ENCODE results near the gene AFF3. TPM values are rescaled to one million over a fixed set of nuclear protein-coding genes. Genes with fewer than 3 reads are reported as not detected.

The AFF3 gene
- total and polyA plus RNA-seq, 2 of the 13 experiments (the other 11 are each of a cell fraction or from before 2014, with no cell fraction given), result not detected

- Histone ChIP-seq H2AFZ (ENCODE audit: low read length) (no peak overlapping the region), H3K27ac (ENCODE audit: extremely low read length, insufficient read depth, low read length) (no peak overlapping the region), H3K9ac (ENCODE audit: insufficient read depth, low read depth, low read length) (no peak overlapping the region), H3K4me1 (ENCODE audit: insufficient read depth, low read length) (no peaks in the 10 kb centered on the region), H3K79me2 (ENCODE audit: insufficient read depth, low read length) (no peaks in the 10 kb centered on the region), H3K4me2 (ENCODE audit: low read depth, low read length) (no peak overlapping the region), H3K4me3 (replicated peaks in 1 of 3; ENCODE audit: insufficient read depth in 1 of 3, low read depth in 2 of 3, low read length in 3 of 3) (no peak overlapping the region), H4K20me1 (ENCODE audit: insufficient read depth, low read length) (no peaks in the 10 kb centered on the region), H3K36me3 (replicated peaks in 1 of 2; ENCODE audit: control insufficient read depth in 1 of 2, insufficient read depth in 2 of 2, low read length in 2 of 2) (no peaks in the 10 kb centered on the region), H3K9me3 (ENCODE audit: low read length) (no peaks in the 10 kb centered on the region), H3K27me3 (ENCODE audit: control insufficient read depth in 1 of 2, insufficient read depth in 2 of 2, low read length in 2 of 2) (peaks cover 0 to 5% of the 10 kb centered on the region in 2 experiments; a peak in 2 of 5 replicates)
- FAIRE-seq (no peak), DNase-seq (ENCODE audit: low spot score) (no peak), ATAC-seq (no peak)
- TF ChIP-seq ZNF577 (CRISPR knock-in tag; IDR thresholded peaks at IDR 0.05; ENCODE audit: borderline replicate concordance, low read depth) (no peak), NR2F1 (CRISPR knock-in tag; IDR thresholded peaks at IDR 0.05) (no peak)
- no TSS peak for BruUV-seq (replicated peaks)
- POLR2A ChIA-PET, result no interaction called here
- 51% methylated on average over 8 of the region's 8 CpGs for WGBS (ENCODE audit: low lambda C conversion rate)
- CTCF ChIA-PET (ENCODE audit: low intra/inter-chr PET ratio, low total read pairs), result no interaction called here
- intact Hi-C loops (cut with micrococcal nuclease; ENCODE audit: unreplicated experiment), result no loop called here
- in situ Hi-C loops (cut with HindIII; ENCODE audit: extremely low pct_ligation_motif_present, low pct_unique_long_range_greater_than_20kb), result no loop called here
Measured at GRCh38 chr2:99959261-99960014, 183.0 kb downstream of the AFF3 start.

DNA sequence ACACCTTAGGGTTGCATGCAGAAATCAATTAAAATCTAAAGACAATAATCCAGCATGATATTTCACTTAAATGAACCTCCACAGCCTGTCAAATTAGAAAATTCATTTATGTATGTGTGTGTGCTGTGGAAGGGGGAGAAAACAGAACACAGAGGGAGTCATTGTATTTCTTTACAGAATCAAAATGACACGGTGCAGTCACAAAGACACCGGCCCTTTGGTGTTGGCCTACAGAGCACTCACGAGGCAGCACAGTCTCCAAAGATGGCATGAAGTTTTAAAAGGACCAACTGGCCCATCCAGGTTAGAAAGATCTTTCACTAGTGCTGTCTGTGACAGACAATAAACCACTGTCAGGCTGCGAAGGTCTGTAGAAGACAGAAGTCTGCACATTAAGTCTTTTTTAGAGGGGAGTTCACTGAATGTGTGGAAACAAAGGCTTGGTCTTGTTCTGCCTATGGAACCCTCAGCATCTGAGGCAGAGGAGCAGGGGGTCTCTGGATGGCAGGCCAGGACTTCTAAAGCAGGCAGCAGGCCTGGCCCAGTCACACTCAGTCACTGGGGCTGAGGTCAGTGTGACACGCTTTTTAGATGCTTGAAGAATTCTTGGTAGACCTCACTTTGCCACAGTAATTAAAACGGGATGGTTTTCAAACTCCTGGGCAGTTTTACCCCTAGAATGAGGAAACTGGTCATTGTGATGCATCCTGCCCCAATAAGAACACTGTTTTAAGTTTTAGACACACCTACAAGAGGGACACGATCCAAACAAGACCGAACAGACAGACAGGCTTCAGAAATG is 184.9 kb downstream of the AFF3 start:
- no TSS peak for BruUV-seq (replicated peaks)
- Histone ChIP-seq H3K4me1 (ENCODE audit: insufficient read depth, low read length) (no peaks in the 10 kb centered on the region), H3K27ac (ENCODE audit: extremely low read length, insufficient read depth, low read length) (no peak overlapping the region), H3K36me3 (replicated peaks in 1 of 2; ENCODE audit: control insufficient read depth in 1 of 2, insufficient read depth in 2 of 2, low read length in 2 of 2) (no peaks in the 10 kb centered on the region), H3K4me3 (replicated peaks in 1 of 3; ENCODE audit: insufficient read depth in 1 of 3, low read depth in 2 of 3, low read length in 3 of 3) (no peak overlapping the region), H3K9me3 (ENCODE audit: low read length) (no peaks in the 10 kb centered on the region), H3K9ac (ENCODE audit: insufficient read depth, low read depth, low read length) (no peak overlapping the region), H3K79me2 (ENCODE audit: insufficient read depth, low read length) (no peaks in the 10 kb centered on the region), H4K20me1 (ENCODE audit: insufficient read depth, low read length) (no peaks in the 10 kb centered on the region), H3K4me2 (ENCODE audit: low read depth, low read length) (no peak overlapping the region), H2AFZ (ENCODE audit: low read length) (no peak overlapping the region), H3K27me3 (ENCODE audit: control insufficient read depth in 1 of 2, insufficient read depth in 2 of 2, low read length in 2 of 2) (peaks cover 0 to 5% of the 10 kb centered on the region in 2 experiments; a peak in 2 of 5 replicates)
- whole genome bisulfite sequencing (ENCODE audit: low lambda C conversion rate), result 42% methylated on average over 7 of the region's 8 CpGs
- ChIA-PET CTCF (ENCODE audit: low intra/inter-chr PET ratio, low total read pairs) (no interaction called here), POLR2A (no interaction called here)
- ATAC-seq, result no peak
- no peak for FAIRE-seq
- in situ Hi-C loops (cut with HindIII; ENCODE audit: extremely low pct_ligation_motif_present, low pct_unique_long_range_greater_than_20kb), result no loop called here
- intact Hi-C loops (cut with micrococcal nuclease; ENCODE audit: unreplicated experiment), result no loop called here
- no peak for DNase-seq (ENCODE audit: low spot score)
- TF ChIP-seq RFX3 (CRISPR knock-in tag; IDR thresholded peaks at IDR 0.05) (no peak), PAWR (CRISPR knock-in tag; IDR thresholded peaks at IDR 0.05; ENCODE audit: borderline replicate concordance) (no peak), ZNF530 (CRISPR knock-in tag; IDR thresholded peaks at IDR 0.05; ENCODE audit: low read depth) (no peak), ZNF678 (CRISPR knock-in tag; IDR thresholded peaks at IDR 0.05) (no peak), ZEB1 (IDR thresholded peaks at IDR 0.05; ENCODE audit: insufficient replicate concordance, low read depth) (no peak), ETV5 (CRISPR knock-in tag; IDR thresholded peaks at IDR 0.05; ENCODE audit: borderline replicate concordance) (no peak), ZNF564 (CRISPR knock-in tag; IDR thresholded peaks at IDR 0.05) (no peak), SNAI1 (CRISPR knock-in tag; IDR thresholded peaks at IDR 0.05; ENCODE audit: borderline replicate concordance) (no peak), SSRP1 (CRISPR knock-in tag; IDR thresholded peaks at IDR 0.05) (no peak), TOE1 (CRISPR knock-in tag; IDR thresholded peaks at IDR 0.05) (no peak), ZNF605 (CRISPR knock-in tag; IDR thresholded peaks at IDR 0.05) (no peak), ZNF367 (CRISPR knock-in tag; IDR thresholded peaks at IDR 0.05; ENCODE audit: borderline replicate concordance) (no peak)
- TF ChIP-seq, protein P1, sequence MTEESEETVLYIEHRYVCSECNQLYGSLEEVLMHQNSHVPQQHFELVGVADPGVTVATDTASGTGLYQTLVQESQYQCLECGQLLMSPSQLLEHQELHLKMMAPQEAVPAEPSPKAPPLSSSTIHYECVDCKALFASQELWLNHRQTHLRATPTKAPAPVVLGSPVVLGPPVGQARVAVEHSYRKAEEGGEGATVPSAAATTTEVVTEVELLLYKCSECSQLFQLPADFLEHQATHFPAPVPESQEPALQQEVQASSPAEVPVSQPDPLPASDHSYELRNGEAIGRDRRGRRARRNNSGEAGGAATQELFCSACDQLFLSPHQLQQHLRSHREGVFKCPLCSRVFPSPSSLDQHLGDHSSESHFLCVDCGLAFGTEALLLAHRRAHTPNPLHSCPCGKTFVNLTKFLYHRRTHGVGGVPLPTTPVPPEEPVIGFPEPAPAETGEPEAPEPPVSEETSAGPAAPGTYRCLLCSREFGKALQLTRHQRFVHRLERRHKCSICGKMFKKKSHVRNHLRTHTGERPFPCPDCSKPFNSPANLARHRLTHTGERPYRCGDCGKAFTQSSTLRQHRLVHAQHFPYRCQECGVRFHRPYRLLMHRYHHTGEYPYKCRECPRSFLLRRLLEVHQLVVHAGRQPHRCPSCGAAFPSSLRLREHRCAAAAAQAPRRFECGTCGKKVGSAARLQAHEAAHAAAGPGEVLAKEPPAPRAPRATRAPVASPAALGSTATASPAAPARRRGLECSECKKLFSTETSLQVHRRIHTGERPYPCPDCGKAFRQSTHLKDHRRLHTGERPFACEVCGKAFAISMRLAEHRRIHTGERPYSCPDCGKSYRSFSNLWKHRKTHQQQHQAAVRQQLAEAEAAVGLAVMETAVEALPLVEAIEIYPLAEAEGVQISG (CRISPR knock-in tag; IDR thresholded peaks at IDR 0.05), result no peak

Data from HepG2 (cell line).